K562 (cell line): ENCODE data around the gene CRLF1. TPM values are rescaled to one million over a fixed set of nuclear protein-coding genes. Genes with fewer than 3 reads are reported as not detected.

ENCODE experiments used
- ATAC-seq: fragments of 200-7000 bp; cut with Tn5 transposase; 3 replicates; pipeline ENCODE4 v1.9.1; 2020; ENCODE audit warnings: moderate library complexity
- BruUV-seq: library from RNA; stranded (reverse); fragments of 400-500 nt; replicated peaks from 2 replicates; lab custom pipeline; 2021; lab: Mats Ljungman, UMichigan
- CTCF ChIA-PET: fragments of 300-600 bp; formaldehyde crosslinking; extraction: SDS; loops from one replicate; lab custom pipeline; 2021; ENCODE audit warnings: low intra/inter-chr PET ratio; lab: Yijun Ruan, JAX
- POLR2A ChIA-PET: fragments of 300-600, 350-650 bp; sonication (Branson Sonifier 250); formaldehyde crosslinking; extraction: SDS; loops from one replicate; lab custom pipeline; 2021; ENCODE audit warnings: antibody characterized with exemption, inconsistent platforms; lab: Yijun Ruan, JAX
- DNase-seq, 4 experiments: peaks; one replicate each; pipeline versions ENCODE4 v3.0.0 to v3.0.0-alpha.2; 2011 to 2018; ENCODE audit warnings: low spot score in 3 of 4, mixed read lengths in 3 of 4; ENCODE audit errors: extremely low read depth in 1 of 4
- FAIRE-seq: peaks from 2 replicates; lab custom pipeline; 2011; peaks lifted over from hg19 to GRCh38; lab: Jason Lieb, UNC
- H2AFZ ChIP-seq: 2 replicates; pipeline ENCODE4 v1.6.0; 2011; ENCODE audit warnings: low read depth, low read length, control low read depth, inconsistent platforms
- H3K27ac ChIP-seq: fragments of 200-600 bp; 3 replicates; pipeline ENCODE4 v1.8.0; 2011; ENCODE audit warnings: low read depth, mild to moderate bottlenecking, control low read depth, inconsistent platforms, low read length, moderate library complexity, mixed read lengths; ENCODE audit errors: extremely low read depth
- H3K27me3 ChIP-seq, 2 experiments: fragments of 300-600 bp in 1 of 2; 2 replicates in 1 of 2; 3 replicates in 1 of 2; pipeline versions ENCODE4 v1.6.0 to v1.8.0; 2011; ENCODE audit warnings: inconsistent platforms in 2 of 2, low read length in 2 of 2, mild to moderate bottlenecking in 1 of 2, mixed read lengths in 1 of 2, moderate library complexity in 1 of 2; ENCODE audit not compliant: control insufficient read depth in 2 of 2, insufficient read depth in 2 of 2
- H3K36me3 ChIP-seq: fragments of 300-600 bp; 3 replicates; pipeline ENCODE4 v1.8.0; 2011; ENCODE audit warnings: mild to moderate bottlenecking, low read length, inconsistent platforms; ENCODE audit not compliant: control insufficient read depth, insufficient read depth
- H3K4me1 ChIP-seq, 2 experiments: fragments of 200-600 bp in 1 of 2; replicated peaks in 1 of 2; 2 replicates in 1 of 2; 3 replicates in 1 of 2; pipeline versions ENCODE4 v1.5.1 to v1.8.0; 2011; ENCODE audit warnings: inconsistent platforms in 2 of 2, low read length in 2 of 2, mild to moderate bottlenecking in 1 of 2, mixed read lengths in 1 of 2, moderate library complexity in 1 of 2; ENCODE audit not compliant: control insufficient read depth in 2 of 2, insufficient read depth in 2 of 2
- H3K4me2 ChIP-seq: 2 replicates; pipeline ENCODE4 v1.6.1; 2011; ENCODE audit warnings: low read length, control low read depth, inconsistent platforms, mixed read lengths; ENCODE audit not compliant: insufficient read depth
- H3K4me3 ChIP-seq: fragments of 200-600 bp; sonication (generic), shearing (Covaris generic); 2 replicates; pipeline ENCODE4 v1.5.1; 2016; ENCODE audit warnings: control low read depth, inconsistent platforms
- H3K79me2 ChIP-seq: fragments of 200-600 bp; 3 replicates; pipeline ENCODE4 v1.8.0; 2011; ENCODE audit warnings: low read length, inconsistent platforms; ENCODE audit not compliant: control insufficient read depth, insufficient read depth
- H3K9ac ChIP-seq, 2 experiments: 2 replicates each; pipeline versions ENCODE4 v1.6.0 to v1.6.1; 2011; ENCODE audit warnings: low read depth in 2 of 2, low read length in 2 of 2, control low read depth in 1 of 2, inconsistent platforms in 1 of 2, mild to moderate bottlenecking in 1 of 2, mixed read lengths in 1 of 2; ENCODE audit not compliant: insufficient read depth in 1 of 2
- H3K9me1 ChIP-seq: one replicate; pipeline ENCODE4 v1.6.0; 2011; ENCODE audit warnings: inconsistent platforms, mild to moderate bottlenecking, low read length, moderate library complexity; ENCODE audit not compliant: control insufficient read depth, insufficient read depth
- H3K9me3 ChIP-seq: replicated peaks from 2 replicates; pipeline ENCODE4 v1.5.1; 2011; ENCODE audit warnings: low read depth, low read length, inconsistent platforms; ENCODE audit not compliant: control insufficient read depth, insufficient read depth
- H4K20me1 ChIP-seq: replicated peaks from 2 replicates; pipeline ENCODE4 v1.6.1; 2011; ENCODE audit warnings: low read length, inconsistent platforms, mixed read lengths; ENCODE audit not compliant: control insufficient read depth, insufficient read depth
- GABPB1 ChIP-seq: sonication (generic); formaldehyde crosslinking; IDR thresholded peaks from 2 replicates; pipeline ENCODE4 v1.8.0; 2022; ENCODE audit warnings: mild to moderate bottlenecking, missing genetic modification reagents
- KLF10 ChIP-seq: fragments of 250-450 bp; sonication (Bioruptor Pico); IDR thresholded peaks from 2 replicates; pipeline ENCODE4 v1.6.1; 2021; ENCODE audit warnings: matching md5 sums
- NUFIP1 ChIP-seq: fragments of 450-650 bp; IDR thresholded peaks from 2 replicates; pipeline ENCODE4 v1.6.1; 2018; ENCODE audit not compliant: partially characterized antibody
- POLR2AphosphoS5 ChIP-seq: IDR thresholded peaks from 2 replicates; pipeline ENCODE4 v1.6.1; 2011; ENCODE audit warnings: mild to moderate bottlenecking, low read depth, low read length, moderate library complexity; ENCODE audit not compliant: control insufficient read depth, insufficient read depth
- RAD21 ChIP-seq, 2 experiments: fragments of 250-450 bp in 1 of 2; fragments of 450-650 bp in 1 of 2; sonication (Bioruptor Pico) in 1 of 2; formaldehyde crosslinking in 1 of 2; IDR thresholded peaks in 1 of 2; conservative IDR thresholded peaks in 1 of 2; 2 replicates each; pipeline versions ENCODE4 v1.4.0 to v1.8.0; 2020 to 2022; ENCODE audit warnings: mild to moderate bottlenecking in 2 of 2, moderate library complexity in 1 of 2
- RBM34 ChIP-seq: fragments of 200-400 bp; formaldehyde crosslinking; IDR thresholded peaks from 2 replicates; pipeline ENCODE4 v1.6.1; 2018; ENCODE audit warnings: low read length, borderline replicate concordance; ENCODE audit not compliant: insufficient read depth
- SIN3A ChIP-seq, 2 experiments: fragments of 150-350 bp in 1 of 2; IDR thresholded peaks; 2 replicates each; pipeline ENCODE4 v1.6.1; 2011 to 2016; ENCODE audit warnings: borderline replicate concordance in 2 of 2, low read depth in 2 of 2, low read length in 2 of 2, mild to moderate bottlenecking in 2 of 2, moderate library complexity in 2 of 2; ENCODE audit not compliant: control insufficient read depth in 1 of 2
- SIX5 ChIP-seq, 2 experiments: IDR thresholded peaks; 2 replicates each; pipeline ENCODE4 v1.6.1; 2011; ENCODE audit warnings: low read length in 2 of 2, borderline replicate concordance in 1 of 2, low read depth in 1 of 2, mild to moderate bottlenecking in 1 of 2, moderate library complexity in 1 of 2; ENCODE audit not compliant: insufficient read depth in 1 of 2
- U2AF2 ChIP-seq: fragments of 200-400 bp; formaldehyde crosslinking; optimal IDR thresholded peaks from 2 replicates; pipeline ENCODE3; 2017; ENCODE audit warnings: low read depth, mild to moderate bottlenecking, low read length
- ZNF197 ChIP-seq: fragments of 200-800 bp; sonication (Bioruptor generic); IDR thresholded peaks from 2 replicates; pipeline ENCODE4 v1.6.1; 2016; ENCODE audit warnings: low read depth, missing genetic modification characterization, missing compliant biosample characterization
- ZNF239 ChIP-seq: fragments of 250-450 bp; sonication (Bioruptor Pico); IDR thresholded peaks from 2 replicates; pipeline ENCODE4 v1.4.0; 2020; ENCODE audit warnings: mild to moderate bottlenecking
- ZNF584 ChIP-seq: fragments of 200-800 bp; sonication (Bioruptor generic); IDR thresholded peaks from 2 replicates; pipeline ENCODE4 v1.6.1; 2016; ENCODE audit warnings: low read depth, mild to moderate bottlenecking, missing genetic modification characterization, missing compliant biosample characterization
- WGBS: fragments of 100-300 bp; shearing (Covaris generic); methylation state at CpG from one replicate; pipeline ENCODE4 v1.1.6; 2016; ENCODE audit warnings: low coverage, mixed read lengths; ENCODE audit not compliant: insufficient coverage; ENCODE audit errors: missing lambda C conversion rate; 5-methylcytosine and 5-hydroxymethylcytosine counted together
- in situ Hi-C: fragments of 300-500 bp; cut with MboI; formaldehyde crosslinking; loops from 4 replicates; pipeline ENCODE4 v1.15.0; 2018; ENCODE audit warnings: inconsistent platforms, mixed read lengths
- intact Hi-C: fragments of 100-400 bp; cut with micrococcal nuclease; formaldehyde crosslinking; loops from 2 replicates; pipeline ENCODE4 v1.14.2; 2022
- polyA plus RNA-seq, 8 experiments: library from polyadenylated mRNA; depleted of rRNA in 4 of 8; stranded (reverse) in 5 of 8; unstranded in 3 of 8; fragments of >200 nt; fragmentation: Nextera tagmentation in 2 of 8; fragmentation: Illumina TruSeq in 1 of 8; extraction: Ambion mirVana in 2 of 8; extraction: Trizol in 1 of 8; gene quantifications; 2 replicates each; pipeline versions ENCODE4 v1.2.1 to v1.2.3, GENCODE V29; 2011 to 2014; ENCODE audit warnings: inconsistent platforms in 1 of 8, missing spikeins in 1 of 8
- total RNA-seq, 7 experiments: library from RNA; depleted of rRNA in 6 of 7; stranded (reverse); fragments of >200 nt in 6 of 7; fragmentation: Illumina TruSeq in 2 of 7; extraction: Trizol in 2 of 7; gene quantifications; 2 replicates each; pipeline versions ENCODE4 v1.2.1 to v1.2.3, GENCODE V29; 2011 to 2021; ENCODE audit warnings: low replicate concordance in 1 of 7
- TF ChIP-seq, protein P1 (sequence below): fragments of 450-650 bp; IDR thresholded peaks from 2 replicates; pipeline ENCODE4 v1.6.1; 2016; ENCODE audit warnings: low read depth, mild to moderate bottlenecking, moderate library complexity
- TF ChIP-seq, protein P2 (sequence below), 2 experiments: IDR thresholded peaks in 1 of 2; conservative IDR thresholded peaks in 1 of 2; 2 replicates each; pipeline ENCODE4 v1.6.1; 2016; ENCODE audit warnings: low read depth in 2 of 2, mild to moderate bottlenecking in 1 of 2, missing compliant biosample characterization in 1 of 2, missing genetic modification characterization in 1 of 2, moderate library complexity in 1 of 2
- TF ChIP-seq, protein P3 (sequence below): fragments of 450-650 bp; IDR thresholded peaks from 2 replicates; pipeline ENCODE4 v1.6.1; 2016

CRLF1 gene
- total and polyA plus RNA-seq, 9 of the 15 experiments (the other 6 are each of a cell fraction or from before 2014, with no cell fraction given): 0.85 to 3.6 (median 1.7) TPM

DNA sequence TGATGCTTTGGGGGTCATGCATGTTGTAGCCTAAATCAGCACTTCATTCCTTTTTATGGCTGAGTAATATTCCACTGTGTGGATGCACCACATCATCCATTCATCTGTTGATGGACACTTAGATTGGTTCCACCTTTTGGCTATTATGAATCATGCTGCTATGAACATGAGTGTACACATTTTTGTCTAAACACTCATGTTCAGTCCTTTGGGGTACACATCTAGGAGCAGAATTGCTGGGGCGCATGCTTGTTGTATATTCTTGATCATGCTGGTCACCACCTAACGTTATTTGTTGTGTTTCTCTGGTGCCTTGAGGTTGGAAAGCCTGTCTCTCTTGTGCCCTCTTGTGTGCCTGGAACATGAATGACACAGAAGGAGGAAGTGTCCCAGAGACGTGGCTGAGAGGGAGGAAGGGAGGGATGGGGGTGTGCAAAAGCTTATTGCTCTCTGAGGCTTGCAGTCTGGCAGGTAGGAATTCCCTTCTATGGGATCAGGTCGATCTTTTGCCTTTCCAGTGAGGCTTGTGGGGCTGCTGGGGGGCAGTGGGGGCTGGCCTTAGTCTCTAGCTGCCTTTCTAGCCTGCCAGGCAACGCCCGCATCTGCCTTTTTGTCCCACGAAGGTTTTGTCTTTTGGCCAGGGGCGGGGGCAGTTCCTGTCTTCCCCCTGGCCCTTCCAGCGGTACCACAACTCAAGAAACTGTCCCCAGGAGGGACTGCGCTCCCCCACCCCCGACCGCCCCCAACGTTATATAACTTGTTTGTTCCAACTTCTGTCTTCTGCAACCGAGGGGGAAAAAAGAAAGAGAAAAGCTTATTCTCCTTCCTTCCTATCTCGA is 37.8 kb upstream of the CRLF1 start:
- FAIRE-seq (peak; percentile 19), DNase-seq (peak in 1 of 4 experiments; percentile 34), ATAC-seq (peak; percentile 69)
- POLR2A ChIA-PET: interaction anchor here (0.6 kb wide), 1 partner anchor 58 kb away, joined by 3 read pairs; no protein-coding TSS in a partner anchor
- Histone ChIP-seq H3K4me2 (no peak overlapping the region), H3K27me3 (no peaks in the 10 kb centered on the region), H3K4me3 (no peak overlapping the region), H3K4me1 (peaks cover 6 to 38% of the 10 kb centered on the region in 2 experiments; a peak in 3 of 5 replicates), H3K79me2 (peaks cover 12% of the 10 kb centered on the region), H4K20me1 (peaks cover 19% of the 10 kb centered on the region; the same call in 1 of the 2 replicates), H3K9ac (0 out of 4 replicates have a peak overlapping the region, but pooled peaks of 1 of the 2 experiments have one; percentile 2), H3K36me3 (no peaks in the 10 kb centered on the region), H3K9me3 (no peaks in the 10 kb centered on the region), H2AFZ (no peak overlapping the region), H3K27ac (no peak overlapping the region), H3K9me1 (peaks cover 5% of the 10 kb centered on the region)
- BruUV-seq: no TSS peak
- WGBS: 59% methylated on average over 11 of the region's 15 CpGs
- in situ Hi-C loops (no loop called here), intact Hi-C loops (no loop called here)
- CTCF ChIA-PET: no interaction called here
- no peak for TF ChIP-seq ZNF584
- TF ChIP-seq, protein P1, sequence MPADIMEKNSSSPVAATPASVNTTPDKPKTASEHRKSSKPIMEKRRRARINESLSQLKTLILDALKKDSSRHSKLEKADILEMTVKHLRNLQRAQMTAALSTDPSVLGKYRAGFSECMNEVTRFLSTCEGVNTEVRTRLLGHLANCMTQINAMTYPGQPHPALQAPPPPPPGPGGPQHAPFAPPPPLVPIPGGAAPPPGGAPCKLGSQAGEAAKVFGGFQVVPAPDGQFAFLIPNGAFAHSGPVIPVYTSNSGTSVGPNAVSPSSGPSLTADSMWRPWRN: no peak
- TF ChIP-seq SIX5 (IDR thresholded peaks at IDR 0.05; ENCODE audit: borderline replicate concordance in 1 of 2, insufficient read depth in 1 of 2, low read depth in 1 of 2, low read length in 2 of 2): no peak
- TF ChIP-seq, protein P2, sequence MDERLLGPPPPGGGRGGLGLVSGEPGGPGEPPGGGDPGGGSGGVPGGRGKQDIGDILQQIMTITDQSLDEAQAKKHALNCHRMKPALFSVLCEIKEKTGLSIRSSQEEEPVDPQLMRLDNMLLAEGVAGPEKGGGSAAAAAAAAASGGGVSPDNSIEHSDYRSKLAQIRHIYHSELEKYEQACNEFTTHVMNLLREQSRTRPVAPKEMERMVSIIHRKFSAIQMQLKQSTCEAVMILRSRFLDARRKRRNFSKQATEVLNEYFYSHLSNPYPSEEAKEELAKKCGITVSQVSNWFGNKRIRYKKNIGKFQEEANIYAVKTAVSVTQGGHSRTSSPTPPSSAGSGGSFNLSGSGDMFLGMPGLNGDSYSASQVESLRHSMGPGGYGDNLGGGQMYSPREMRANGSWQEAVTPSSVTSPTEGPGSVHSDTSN (CRISPR knock-in tag; IDR thresholded peaks at IDR 0.05; ENCODE audit: low read depth): no peak
- TF ChIP-seq, protein P2 (tag; conservative IDR thresholded peaks at IDR 0.05; ENCODE audit: low read depth): no peak
- TF ChIP-seq KLF10 (CRISPR knock-in tag): no peak
- TF ChIP-seq ZNF197: no peak
- no peak for TF ChIP-seq ZNF239 (CRISPR knock-in tag)
- TF ChIP-seq, protein P3, sequence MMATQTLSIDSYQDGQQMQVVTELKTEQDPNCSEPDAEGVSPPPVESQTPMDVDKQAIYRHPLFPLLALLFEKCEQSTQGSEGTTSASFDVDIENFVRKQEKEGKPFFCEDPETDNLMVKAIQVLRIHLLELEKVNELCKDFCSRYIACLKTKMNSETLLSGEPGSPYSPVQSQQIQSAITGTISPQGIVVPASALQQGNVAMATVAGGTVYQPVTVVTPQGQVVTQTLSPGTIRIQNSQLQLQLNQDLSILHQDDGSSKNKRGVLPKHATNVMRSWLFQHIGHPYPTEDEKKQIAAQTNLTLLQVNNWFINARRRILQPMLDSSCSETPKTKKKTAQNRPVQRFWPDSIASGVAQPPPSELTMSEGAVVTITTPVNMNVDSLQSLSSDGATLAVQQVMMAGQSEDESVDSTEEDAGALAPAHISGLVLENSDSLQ: peak; percentile 61
- TF ChIP-seq POLR2AphosphoS5: no peak
- no peak for TF ChIP-seq RBM34
- TF ChIP-seq U2AF2: no peak
- TF ChIP-seq NUFIP1: no peak
- TF ChIP-seq SIN3A (IDR thresholded peaks at IDR 0.05; ENCODE audit: borderline replicate concordance in 2 of 2, control insufficient read depth in 1 of 2, low read depth in 2 of 2, low read length in 2 of 2): no peak
- TF ChIP-seq RAD21 (CRISPR knock-in tag; conservative IDR thresholded peaks at IDR 0.05 in 1 of 2, IDR thresholded peaks at IDR 0.05 in 1 of 2): peak in 1 of 2 experiments; percentile 46; a peak in 3 of 4 replicates
- 0 out of 2 replicates have a peak, but pooled peaks have one; percentile 38 for TF ChIP-seq GABPB1
